ENCODE results near the gene PLPP4.

PLPP4 gene

GRCh38 chr10:120517196-120517595 lies 60.2 kb downstream of the PLPP4 start:
- Histone ChIP-seq H3K27me3 (ENCODE audit: control insufficient read depth, insufficient read depth, low read length) (no peaks in the 10 kb centered on the region), H3K9me3 (ENCODE audit: control insufficient read depth, insufficient read depth, low read length) (no peaks in the 10 kb centered on the region), H3K27ac (ENCODE audit: low read depth, low read length) (no peak overlapping the region), H3K4me3 (ENCODE audit: low read depth, low read length) (no peak overlapping the region), H3K9ac (ENCODE audit: low read depth, low read length) (no peak overlapping the region), H3K36me3 (ENCODE audit: control insufficient read depth, insufficient read depth, low read length) (no peaks in the 10 kb centered on the region), H3K4me1 (ENCODE audit: control insufficient read depth, insufficient read depth, low read length) (no peaks in the 10 kb centered on the region)

DNA sequence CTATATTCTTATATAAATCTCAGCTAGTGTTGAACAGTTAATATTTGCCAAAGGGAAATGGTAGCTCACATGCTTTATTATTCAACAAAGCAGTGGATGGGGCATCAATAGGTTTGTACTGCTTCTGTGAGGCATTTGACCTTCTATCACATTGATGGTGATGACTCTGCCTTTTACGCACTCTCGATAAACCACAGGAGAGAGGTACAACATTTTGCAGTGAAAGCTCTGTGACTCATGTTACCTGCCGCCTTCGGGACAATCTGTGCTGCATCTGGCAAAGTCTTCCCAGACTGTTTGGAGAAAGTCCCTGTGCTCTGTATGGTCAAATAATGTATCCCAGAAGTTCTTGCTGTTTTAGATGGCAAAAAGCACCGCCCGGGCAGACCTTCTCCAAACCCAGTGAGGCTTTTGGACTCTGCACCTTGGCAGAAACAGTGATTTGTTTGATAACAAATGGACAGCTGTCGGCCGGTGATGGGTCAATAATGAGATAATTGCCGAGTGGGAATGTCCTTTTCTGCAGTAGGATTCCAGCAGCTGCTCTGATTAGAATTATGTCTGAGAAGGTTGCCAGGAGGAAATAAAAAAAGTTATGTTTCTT lies 61.0 kb downstream of the PLPP4 start:
- Histone ChIP-seq H3K4me1 (ENCODE audit: control insufficient read depth, insufficient read depth, low read length) (no peaks in the 10 kb centered on the region), H3K9ac (ENCODE audit: low read depth, low read length) (no peak overlapping the region), H3K27ac (ENCODE audit: low read depth, low read length) (no peak overlapping the region), H3K36me3 (ENCODE audit: control insufficient read depth, insufficient read depth, low read length) (no peaks in the 10 kb centered on the region), H3K27me3 (ENCODE audit: control insufficient read depth, insufficient read depth, low read length) (no peaks in the 10 kb centered on the region), H3K4me3 (ENCODE audit: low read depth, low read length) (no peak overlapping the region), H3K9me3 (ENCODE audit: control insufficient read depth, insufficient read depth, low read length) (no peaks in the 10 kb centered on the region)

DNA sequence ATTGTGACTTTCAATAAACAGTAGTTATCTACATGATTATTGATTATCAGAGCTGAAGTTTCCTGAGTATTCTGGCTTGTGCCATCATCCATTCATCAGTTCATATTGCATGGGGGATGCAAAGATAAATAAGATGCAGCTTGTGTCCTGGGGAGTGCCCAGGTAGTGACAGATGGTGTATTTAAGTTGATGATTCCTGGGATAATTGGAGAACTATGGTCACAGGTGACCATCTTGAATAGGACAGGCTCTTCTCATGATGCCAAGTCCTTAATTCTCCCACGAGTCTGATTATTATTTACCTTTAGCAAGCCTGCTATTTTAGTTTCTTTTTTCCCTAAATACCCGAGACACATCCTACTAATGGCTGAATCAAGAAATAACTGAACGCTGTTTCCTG lies 64.9 kb downstream of the PLPP4 start:
- Histone ChIP-seq H3K27ac (ENCODE audit: low read depth, low read length) (no peak overlapping the region), H3K9me3 (ENCODE audit: control insufficient read depth, insufficient read depth, low read length) (no peaks in the 10 kb centered on the region), H3K4me1 (ENCODE audit: control insufficient read depth, insufficient read depth, low read length) (no peaks in the 10 kb centered on the region), H3K36me3 (ENCODE audit: control insufficient read depth, insufficient read depth, low read length) (no peaks in the 10 kb centered on the region), H3K9ac (ENCODE audit: low read depth, low read length) (no peak overlapping the region), H3K4me3 (ENCODE audit: low read depth, low read length) (no peak overlapping the region), H3K27me3 (ENCODE audit: control insufficient read depth, insufficient read depth, low read length) (no peaks in the 10 kb centered on the region)

GRCh38 chr10:120527691-120528090 lies 70.7 kb downstream of the PLPP4 start:
- Histone ChIP-seq H3K27ac (ENCODE audit: low read depth, low read length) (no peak overlapping the region), H3K4me3 (ENCODE audit: low read depth, low read length) (no peak overlapping the region), H3K27me3 (ENCODE audit: control insufficient read depth, insufficient read depth, low read length) (no peaks in the 10 kb centered on the region), H3K9ac (ENCODE audit: low read depth, low read length) (no peak overlapping the region), H3K36me3 (ENCODE audit: control insufficient read depth, insufficient read depth, low read length) (no peaks in the 10 kb centered on the region), H3K4me1 (ENCODE audit: control insufficient read depth, insufficient read depth, low read length) (no peaks in the 10 kb centered on the region), H3K9me3 (ENCODE audit: control insufficient read depth, insufficient read depth, low read length) (no peaks in the 10 kb centered on the region)

DNA sequence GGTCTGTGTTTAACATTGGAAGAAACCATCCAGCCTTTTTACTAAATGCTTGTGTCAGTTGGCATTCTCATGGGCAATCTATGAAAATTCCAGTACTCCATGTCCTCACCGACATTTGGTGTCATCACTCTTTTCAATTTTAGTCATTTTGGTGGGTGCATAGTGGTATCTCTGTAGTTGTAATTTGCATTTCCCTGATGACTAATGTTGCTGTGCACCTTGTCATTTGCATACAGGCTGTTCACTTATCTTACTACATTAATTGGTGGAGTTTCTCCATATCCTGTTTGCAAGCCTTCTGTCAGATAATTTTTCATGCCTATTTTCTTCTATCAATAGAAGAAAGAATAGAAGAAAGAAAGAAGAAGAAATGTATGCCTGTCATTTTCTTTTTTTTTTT lies 73.7 kb downstream of the PLPP4 start:
- Histone ChIP-seq H3K4me1 (ENCODE audit: control insufficient read depth, insufficient read depth, low read length) (no peaks in the 10 kb centered on the region), H3K9ac (ENCODE audit: low read depth, low read length) (no peak overlapping the region), H3K36me3 (ENCODE audit: control insufficient read depth, insufficient read depth, low read length) (no peaks in the 10 kb centered on the region), H3K4me3 (ENCODE audit: low read depth, low read length) (no peak overlapping the region), H3K9me3 (ENCODE audit: control insufficient read depth, insufficient read depth, low read length) (no peaks in the 10 kb centered on the region), H3K27ac (ENCODE audit: low read depth, low read length) (no peak overlapping the region), H3K27me3 (ENCODE audit: control insufficient read depth, insufficient read depth, low read length) (no peaks in the 10 kb centered on the region)

DNA sequence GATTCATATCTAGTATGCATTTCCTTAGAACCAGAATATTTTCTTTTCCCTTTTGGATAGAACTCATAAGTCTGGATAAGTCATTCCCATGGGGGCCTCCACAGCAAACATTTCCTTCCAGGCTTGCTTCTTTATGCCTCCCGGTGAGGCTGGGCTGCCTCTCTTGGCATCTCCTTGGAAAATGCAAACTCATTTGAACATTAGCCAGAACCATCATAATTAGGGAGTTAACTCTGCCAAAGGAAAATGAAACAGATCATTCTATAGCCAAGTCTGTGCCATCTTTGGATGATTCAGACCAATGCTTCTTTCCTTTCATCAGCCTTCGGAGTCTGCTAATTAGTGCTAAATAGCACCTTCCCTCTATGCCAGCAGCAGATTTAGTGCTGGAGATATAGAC lies 81.1 kb downstream of the PLPP4 start:
- H3K27me3 ChIP-seq (ENCODE audit: control insufficient read depth, insufficient read depth, low read length): no peaks in the 10 kb centered on the region
- no peak overlapping the region for H3K9ac ChIP-seq (ENCODE audit: low read depth, low read length)
- no peak overlapping the region for H3K27ac ChIP-seq (ENCODE audit: low read depth, low read length)
- H3K4me3 ChIP-seq (ENCODE audit: low read depth, low read length): no peak overlapping the region
- H3K36me3 ChIP-seq (ENCODE audit: control insufficient read depth, insufficient read depth, low read length): no peaks in the 10 kb centered on the region
- no peaks in the 10 kb centered on the region for H3K9me3 ChIP-seq (ENCODE audit: control insufficient read depth, insufficient read depth, low read length)
- no peaks in the 10 kb centered on the region for H3K4me1 ChIP-seq (ENCODE audit: control insufficient read depth, insufficient read depth, low read length)

GRCh38 chr10:120539076-120539475 lies 82.0 kb downstream of the PLPP4 start:
- H3K9ac ChIP-seq (ENCODE audit: low read depth, low read length): no peak overlapping the region
- H3K4me3 ChIP-seq (ENCODE audit: low read depth, low read length): no peak overlapping the region
- no peaks in the 10 kb centered on the region for H3K4me1 ChIP-seq (ENCODE audit: control insufficient read depth, insufficient read depth, low read length)
- H3K36me3 ChIP-seq (ENCODE audit: control insufficient read depth, insufficient read depth, low read length): no peaks in the 10 kb centered on the region
- no peak overlapping the region for H3K27ac ChIP-seq (ENCODE audit: low read depth, low read length)
- no peaks in the 10 kb centered on the region for H3K9me3 ChIP-seq (ENCODE audit: control insufficient read depth, insufficient read depth, low read length)
- H3K27me3 ChIP-seq (ENCODE audit: control insufficient read depth, insufficient read depth, low read length): no peaks in the 10 kb centered on the region

DNA sequence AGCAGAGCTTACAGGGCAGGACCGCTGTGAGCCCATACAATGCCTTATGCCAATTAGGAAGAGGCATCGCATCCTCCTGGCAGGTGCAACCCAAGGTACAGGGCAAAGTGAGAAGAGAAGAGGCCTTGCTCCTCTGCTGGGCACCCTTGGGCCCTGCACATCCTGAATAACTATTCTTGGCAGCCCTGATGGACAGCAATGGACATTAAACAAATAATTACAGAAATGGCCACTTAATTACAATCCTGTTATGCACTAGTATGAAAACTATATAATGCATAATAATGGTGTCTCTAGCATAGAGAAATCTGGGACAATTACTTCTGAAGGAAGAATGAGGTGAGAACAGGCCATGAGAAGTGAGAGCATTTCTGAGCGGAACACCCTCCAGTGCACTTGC lies 83.5 kb downstream of the PLPP4 start:
- H3K27ac ChIP-seq (ENCODE audit: low read depth, low read length): no peak overlapping the region
- H3K9me3 ChIP-seq (ENCODE audit: control insufficient read depth, insufficient read depth, low read length): no peaks in the 10 kb centered on the region
- no peaks in the 10 kb centered on the region for H3K27me3 ChIP-seq (ENCODE audit: control insufficient read depth, insufficient read depth, low read length)
- no peaks in the 10 kb centered on the region for H3K4me1 ChIP-seq (ENCODE audit: control insufficient read depth, insufficient read depth, low read length)
- H3K36me3 ChIP-seq (ENCODE audit: control insufficient read depth, insufficient read depth, low read length): no peaks in the 10 kb centered on the region
- no peak overlapping the region for H3K9ac ChIP-seq (ENCODE audit: low read depth, low read length)
- no peak overlapping the region for H3K4me3 ChIP-seq (ENCODE audit: low read depth, low read length)

GRCh38 chr10:120541984-120542383 lies 85.0 kb downstream of the PLPP4 start:
- no peaks in the 10 kb centered on the region for H3K36me3 ChIP-seq (ENCODE audit: control insufficient read depth, insufficient read depth, low read length)
- H3K4me1 ChIP-seq (ENCODE audit: control insufficient read depth, insufficient read depth, low read length): no peaks in the 10 kb centered on the region
- H3K9me3 ChIP-seq (ENCODE audit: control insufficient read depth, insufficient read depth, low read length): no peaks in the 10 kb centered on the region
- no peak overlapping the region for H3K9ac ChIP-seq (ENCODE audit: low read depth, low read length)
- no peak overlapping the region for H3K4me3 ChIP-seq (ENCODE audit: low read depth, low read length)
- H3K27me3 ChIP-seq (ENCODE audit: control insufficient read depth, insufficient read depth, low read length): no peaks in the 10 kb centered on the region
- no peak overlapping the region for H3K27ac ChIP-seq (ENCODE audit: low read depth, low read length)

GRCh38 chr10:120542591-120542990 lies 85.6 kb downstream of the PLPP4 start:
- H3K9me3 ChIP-seq (ENCODE audit: control insufficient read depth, insufficient read depth, low read length): no peaks in the 10 kb centered on the region
- no peak overlapping the region for H3K4me3 ChIP-seq (ENCODE audit: low read depth, low read length)
- no peak overlapping the region for H3K9ac ChIP-seq (ENCODE audit: low read depth, low read length)
- H3K27ac ChIP-seq (ENCODE audit: low read depth, low read length): no peak overlapping the region
- no peaks in the 10 kb centered on the region for H3K4me1 ChIP-seq (ENCODE audit: control insufficient read depth, insufficient read depth, low read length)
- H3K27me3 ChIP-seq (ENCODE audit: control insufficient read depth, insufficient read depth, low read length): no peaks in the 10 kb centered on the region
- no peaks in the 10 kb centered on the region for H3K36me3 ChIP-seq (ENCODE audit: control insufficient read depth, insufficient read depth, low read length)

GRCh38 chr10:120543291-120543690 lies 86.3 kb downstream of the PLPP4 start:
- no peak overlapping the region for H3K27ac ChIP-seq (ENCODE audit: low read depth, low read length)
- no peak overlapping the region for H3K4me3 ChIP-seq (ENCODE audit: low read depth, low read length)
- no peak overlapping the region for H3K9ac ChIP-seq (ENCODE audit: low read depth, low read length)
- no peaks in the 10 kb centered on the region for H3K4me1 ChIP-seq (ENCODE audit: control insufficient read depth, insufficient read depth, low read length)
- no peaks in the 10 kb centered on the region for H3K9me3 ChIP-seq (ENCODE audit: control insufficient read depth, insufficient read depth, low read length)
- no peaks in the 10 kb centered on the region for H3K27me3 ChIP-seq (ENCODE audit: control insufficient read depth, insufficient read depth, low read length)
- H3K36me3 ChIP-seq (ENCODE audit: control insufficient read depth, insufficient read depth, low read length): no peaks in the 10 kb centered on the region

DNA sequence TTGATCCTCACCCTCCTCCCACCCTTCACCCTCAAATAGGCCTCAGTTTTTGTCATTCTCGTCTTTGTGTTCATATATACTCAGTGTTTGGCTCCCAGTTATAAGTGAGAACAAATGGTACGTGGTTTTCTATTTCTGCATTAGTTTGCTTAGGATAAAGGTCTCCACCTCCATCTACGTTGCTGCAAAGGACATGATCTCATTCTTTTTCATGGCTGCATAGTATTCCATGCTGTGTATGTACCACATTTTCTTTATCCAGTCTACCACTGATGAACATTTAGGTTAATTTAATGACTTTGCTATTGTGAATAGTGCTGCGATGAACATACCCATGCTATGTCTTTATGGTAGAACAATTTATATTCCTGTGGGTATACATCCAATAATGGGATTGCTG lies 91.2 kb downstream of the PLPP4 start:
- Histone ChIP-seq H3K27ac (ENCODE audit: low read depth, low read length) (no peak overlapping the region), H3K36me3 (ENCODE audit: control insufficient read depth, insufficient read depth, low read length) (no peaks in the 10 kb centered on the region), H3K4me3 (ENCODE audit: low read depth, low read length) (no peak overlapping the region), H3K27me3 (ENCODE audit: control insufficient read depth, insufficient read depth, low read length) (no peaks in the 10 kb centered on the region), H3K4me1 (ENCODE audit: control insufficient read depth, insufficient read depth, low read length) (no peaks in the 10 kb centered on the region), H3K9ac (ENCODE audit: low read depth, low read length) (no peak overlapping the region), H3K9me3 (ENCODE audit: control insufficient read depth, insufficient read depth, low read length) (peaks cover 6% of the 10 kb centered on the region)
